Mesenteric fat pad (tissue), 1 donor: ENCODE measurements around the gene DUSP2. TPM values are rescaled to one million over a fixed set of nuclear protein-coding genes. Genes with fewer than 3 reads are reported as not detected.
"Not testable (repeated sequence)": the region's sequence is repeated elsewhere in the genome, so short reads cannot be mapped to it uniquely, and the experiment has no call there.

Source experiments
- DNase-seq: peaks from one replicate; pipeline ENCODE4 v3.0.0-alpha.2; 2020; ENCODE audit warnings: low spot score
- total RNA-seq: library from RNA; stranded (reverse); fragmentation: NEBNext Ultra II Directional; extraction: Animal tissue kit (Norgen Biotek cat#: 25700); gene quantifications from one replicate; pipeline ENCODE4 v1.2.1, GENCODE V29; 2021
- donor health status: DM: yes; HTN: yes; CAD: no.

The DUSP2 gene
- total RNA-seq, 1 donor from 2014 or later = 6.1 TPM

DNA sequence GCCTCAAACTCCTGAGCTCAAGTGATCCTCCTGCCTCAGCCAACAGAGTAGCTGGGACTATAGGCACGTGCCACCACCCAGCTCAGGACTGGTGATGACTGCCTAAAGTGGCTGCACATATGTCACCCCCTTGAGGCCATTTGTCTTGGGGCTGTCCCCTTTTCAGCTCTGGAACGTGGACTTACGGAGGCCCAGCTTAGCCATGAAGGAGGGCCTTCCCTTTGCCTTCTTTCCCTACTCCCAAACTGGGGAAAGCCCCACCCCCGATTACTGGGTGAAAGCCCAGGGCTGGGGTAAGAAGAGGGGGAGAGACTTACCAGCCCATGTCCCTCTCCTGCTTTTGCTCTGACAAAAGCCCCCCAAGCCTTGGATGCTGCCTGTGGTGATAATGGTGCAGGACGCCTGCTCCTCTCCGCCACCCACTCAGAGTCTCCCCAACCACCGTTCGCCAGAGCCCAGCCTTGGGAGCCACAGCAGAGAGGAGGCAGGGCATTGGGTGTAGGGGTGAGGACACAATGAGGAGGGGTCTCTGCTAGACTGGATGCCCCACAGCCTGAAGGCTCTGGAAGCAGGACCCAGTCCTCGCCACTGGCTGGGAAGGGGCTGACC lies 2.5 kb upstream of the DUSP2 start:
- DNase-seq = peak; percentile 81

DNA sequence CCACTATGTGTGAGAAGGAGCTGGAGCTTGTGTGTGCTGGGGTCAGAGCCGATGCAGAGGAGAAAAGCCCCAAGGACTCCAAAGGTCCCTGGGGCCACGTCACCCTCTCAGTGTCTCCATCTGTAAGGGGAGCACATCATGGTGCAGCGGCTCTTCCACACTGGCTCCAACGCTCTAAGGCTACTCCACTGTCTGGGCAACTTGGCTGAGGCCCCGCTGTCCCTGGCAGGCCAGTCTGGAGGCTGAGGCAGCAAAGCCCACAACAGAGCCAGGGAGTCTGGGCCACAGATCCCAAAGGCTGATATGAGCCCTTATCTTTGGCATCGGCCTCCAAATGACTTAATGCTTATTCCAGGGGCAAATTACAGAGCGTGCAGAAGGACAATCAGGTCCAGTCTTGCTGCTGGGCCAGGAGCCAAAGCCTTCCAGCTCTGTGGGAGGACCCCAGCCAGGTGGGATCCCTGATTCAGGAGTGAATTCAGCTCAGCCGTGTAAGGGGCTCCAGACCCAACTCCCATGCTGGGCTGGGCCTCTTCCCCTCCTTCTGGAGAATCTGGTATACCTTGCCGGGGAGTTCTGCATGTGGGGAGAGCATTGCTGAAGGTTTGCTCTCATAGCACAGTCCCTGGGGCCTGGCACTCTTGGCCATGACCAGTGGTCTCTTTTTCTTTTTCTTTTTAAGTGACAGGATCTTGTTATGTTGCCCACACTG lies 1.8 kb upstream of the DUSP2 start:
- DNase-seq = peak; percentile 74

DNA sequence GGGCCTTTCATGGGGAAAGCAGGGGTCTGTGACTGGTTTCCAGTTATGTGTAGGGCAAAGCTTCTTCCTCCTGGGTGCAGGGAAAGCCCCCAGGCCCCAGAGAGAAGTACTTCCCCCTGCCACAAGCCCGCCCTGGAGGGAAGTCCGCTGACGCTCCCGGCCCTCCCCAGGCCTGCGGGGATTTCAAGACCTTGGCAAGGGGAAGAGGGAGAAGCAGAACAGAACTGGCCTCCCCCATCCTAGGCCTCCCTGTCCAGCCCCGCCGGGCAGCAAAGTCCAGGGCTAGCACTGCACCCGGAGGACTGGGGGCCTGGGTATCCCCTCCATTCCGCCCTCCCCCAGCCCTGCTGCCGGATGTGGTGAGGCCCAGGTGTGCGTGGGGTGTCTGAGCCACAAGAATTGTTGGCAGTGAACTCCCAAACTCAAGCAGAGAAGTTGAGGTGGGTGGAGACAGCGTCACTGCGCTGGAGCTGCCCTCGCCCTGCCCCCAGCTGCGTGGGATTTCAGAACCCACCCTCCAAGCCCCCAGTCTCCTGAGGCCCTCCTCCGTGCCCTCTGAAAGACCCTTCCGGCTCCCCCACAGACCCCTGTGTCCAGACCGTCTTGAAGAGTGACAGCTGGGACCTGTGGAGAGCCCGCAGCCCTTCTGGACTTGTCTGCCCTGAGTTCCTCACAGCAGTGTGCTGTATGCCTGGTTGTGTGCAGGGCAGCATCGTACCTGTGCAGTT lies 1.1 kb upstream of the DUSP2 start:
- peak; percentile 90 for DNase-seq

DNA sequence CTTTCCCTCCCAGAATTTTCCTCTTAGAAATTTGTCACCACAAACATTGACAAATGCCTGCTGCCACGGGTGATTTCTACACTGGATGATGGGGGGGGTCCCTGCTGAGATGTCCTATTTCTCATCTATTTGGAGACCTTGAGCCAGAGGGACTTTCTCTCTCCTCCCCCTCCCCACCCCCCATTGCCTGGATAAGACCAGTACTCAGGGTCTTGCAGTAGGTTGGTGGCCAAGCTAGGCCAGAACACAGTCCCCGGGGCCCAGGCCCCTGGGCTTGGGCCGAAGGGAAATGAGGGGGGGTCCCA lies 560 bp upstream of the DUSP2 start:
- DNase-seq = no peak

DNA sequence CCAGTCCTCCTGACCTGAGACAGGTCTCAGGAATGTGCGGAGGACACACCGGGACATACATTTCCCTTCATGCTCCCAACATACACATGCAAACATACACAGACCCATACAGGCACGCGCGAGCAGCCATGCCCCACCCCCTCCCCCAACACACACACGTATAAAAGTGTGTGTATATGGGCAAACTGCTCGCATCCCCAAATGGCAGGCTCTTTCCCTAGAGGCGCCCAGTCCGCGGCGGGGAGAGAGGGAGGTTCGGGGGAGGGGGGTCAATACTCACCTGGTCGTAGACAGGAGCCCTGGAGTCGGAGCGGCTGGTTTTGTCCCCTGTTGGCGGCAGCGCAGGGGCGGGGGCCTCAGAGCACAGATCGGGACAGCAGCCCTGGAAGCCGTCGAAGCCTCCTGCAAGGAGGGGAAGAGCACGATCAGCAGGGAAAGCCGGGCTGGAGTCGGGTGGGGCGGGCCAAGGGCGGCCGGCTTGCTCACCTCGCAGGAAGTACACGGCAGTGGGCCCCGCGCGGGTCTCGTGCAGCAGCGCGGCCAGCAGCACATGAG lies 682 bp downstream of the DUSP2 start:
- DNase-seq = no peak

DNA sequence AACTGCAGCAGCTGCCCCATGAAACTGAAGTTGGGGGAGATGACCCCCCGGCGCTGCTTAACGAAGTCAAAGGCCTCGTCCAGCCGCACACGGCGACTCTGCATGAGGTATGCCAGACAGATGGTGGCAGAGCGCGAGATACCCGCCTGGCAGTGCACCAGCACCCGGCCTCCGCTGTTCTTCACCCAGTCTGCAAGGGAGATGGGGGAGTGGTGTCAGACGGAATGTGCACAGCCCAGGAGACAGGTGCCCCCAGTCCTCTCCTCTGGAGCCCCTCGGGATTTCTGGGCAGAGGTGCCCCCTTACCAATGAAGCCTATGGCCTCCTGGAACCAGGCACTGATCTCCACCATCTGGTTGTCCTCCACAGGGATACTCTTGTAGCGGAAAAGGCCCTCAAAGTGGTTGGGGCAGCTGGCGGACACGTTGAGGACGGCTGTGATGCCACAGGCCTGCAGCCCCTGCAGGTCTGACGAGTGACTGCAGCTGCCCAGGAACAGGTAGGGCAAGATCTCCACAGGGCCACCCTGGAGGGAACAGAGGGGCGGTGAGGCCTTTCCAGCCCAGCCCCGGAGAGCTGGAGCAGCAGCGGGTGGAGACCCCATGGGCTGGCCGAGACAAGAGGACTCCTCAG lies 1.3 kb downstream of the DUSP2 start:
- no peak for DNase-seq

DNA sequence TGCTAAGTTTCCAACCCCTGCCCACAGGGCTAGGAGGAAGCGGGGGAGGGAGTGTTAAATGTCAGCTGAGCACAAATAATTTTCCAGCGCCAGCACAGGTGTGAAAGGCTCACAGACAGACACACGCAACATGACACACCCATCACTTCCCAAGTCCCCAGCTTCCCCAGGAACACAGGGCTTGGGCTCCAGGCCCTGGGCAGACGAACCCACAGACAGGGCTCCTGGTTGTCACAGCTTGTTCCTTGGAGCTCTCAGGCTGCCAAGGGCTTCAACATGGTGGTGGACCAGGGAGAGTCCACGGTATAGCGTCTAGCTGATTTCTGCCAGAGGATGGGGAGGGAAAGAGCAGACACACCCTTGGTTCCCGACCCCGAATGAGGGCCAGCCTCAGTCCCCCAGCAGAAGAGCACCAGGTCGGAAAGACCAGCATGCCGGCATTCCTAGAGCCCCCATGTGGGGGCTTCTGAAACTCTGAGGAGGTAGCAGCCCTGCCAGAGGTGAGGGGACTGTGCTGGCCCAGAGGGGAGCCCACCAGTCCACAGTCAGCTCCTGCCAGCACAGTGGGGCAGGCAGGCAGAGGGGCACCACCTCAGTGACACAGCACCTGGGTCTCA lies 1.9 kb downstream of the DUSP2 start:
- DNase-seq = no peak

DNA sequence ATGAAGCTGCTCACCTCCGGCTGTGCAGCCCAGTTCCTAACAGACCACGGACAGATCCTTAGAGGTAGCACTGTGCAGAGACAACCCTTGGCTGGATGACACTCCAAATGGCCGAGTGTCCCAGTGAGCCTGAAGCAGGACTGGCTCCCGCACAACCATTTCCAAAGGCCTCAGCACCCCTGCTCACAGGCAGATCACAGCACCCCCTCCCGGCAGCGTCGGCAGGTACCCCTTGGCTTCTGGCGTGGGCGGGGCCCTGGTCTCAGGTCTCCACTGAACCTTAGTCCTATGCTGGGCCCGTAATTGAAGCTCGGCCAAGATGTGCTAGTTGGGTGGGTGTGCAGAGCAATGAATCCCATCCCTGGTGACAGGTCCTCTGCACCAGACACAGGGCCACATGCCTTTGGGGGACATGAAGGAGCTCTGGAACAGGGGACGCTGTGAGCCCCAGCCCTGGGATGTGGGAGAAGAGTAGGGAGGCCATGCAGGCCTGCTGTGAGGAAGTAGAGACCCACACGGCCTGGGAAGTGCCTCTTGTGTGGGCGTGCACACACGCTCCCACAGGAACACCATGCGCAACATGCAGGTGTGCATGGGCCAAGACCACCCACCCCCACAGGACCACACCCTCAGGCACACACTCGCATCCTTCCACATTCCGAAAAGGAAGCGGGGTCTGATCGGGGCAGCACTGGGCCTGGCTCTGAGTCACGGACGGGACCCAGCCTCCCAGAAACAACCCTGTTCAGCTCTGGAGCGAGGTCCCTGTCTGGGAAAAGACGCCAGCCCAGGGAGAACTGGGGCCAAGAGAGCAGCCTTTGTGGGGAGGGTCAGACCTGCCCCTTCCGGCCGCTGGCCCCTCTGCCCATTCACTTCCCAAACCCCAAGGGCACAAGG lies 2.8 kb downstream of the DUSP2 start:
- DNase-seq = no peak

DNA sequence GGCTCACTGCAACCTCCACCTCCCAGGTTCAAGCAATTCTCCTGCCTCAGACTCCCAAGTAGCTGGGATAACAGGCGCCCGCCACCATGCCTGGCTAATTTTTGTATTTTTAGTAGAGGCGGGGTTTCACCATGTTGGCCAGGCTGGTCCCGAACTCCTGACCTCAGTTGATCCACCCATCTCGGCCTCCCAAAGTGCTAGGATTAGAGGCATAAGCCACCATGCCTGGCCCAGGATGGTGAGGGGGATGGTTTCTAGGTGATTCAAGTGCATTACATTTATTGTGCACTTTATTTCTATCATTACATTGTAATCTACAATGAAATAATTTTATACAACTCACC lies 3.6 kb downstream of the DUSP2 start:
- not testable (repeated sequence) for DNase-seq

DNA sequence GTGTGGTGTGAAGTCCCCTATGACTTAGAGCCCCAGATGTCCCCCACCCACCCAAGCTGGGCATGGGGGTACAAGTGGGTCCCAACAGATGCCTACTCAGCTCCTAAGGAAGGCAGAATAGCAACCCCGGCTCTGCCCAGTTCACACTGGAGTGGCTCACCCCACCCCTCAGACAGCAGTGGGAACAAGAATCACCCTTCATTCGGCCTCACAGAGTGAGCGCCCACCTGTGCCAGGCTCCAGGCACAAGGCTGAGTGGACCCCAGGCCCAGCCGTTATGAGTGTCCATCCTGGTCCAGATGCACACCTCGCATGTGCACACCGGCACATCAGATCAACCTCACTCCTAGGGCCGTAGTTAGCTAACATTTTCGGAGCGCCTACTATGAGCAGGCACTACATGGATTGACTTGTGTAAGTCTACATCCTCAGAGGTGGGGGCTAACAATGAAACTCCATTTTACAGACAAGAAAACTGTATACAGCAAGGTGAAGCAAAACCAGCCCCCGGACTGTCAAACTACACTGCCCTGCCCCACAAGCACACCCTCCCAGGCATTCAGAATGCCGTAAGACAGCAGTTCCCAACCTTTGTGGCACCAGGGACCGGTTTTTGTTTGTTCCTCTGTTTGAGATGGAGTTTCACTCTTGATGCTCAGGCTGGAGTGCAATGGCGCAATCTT lies 4.2 kb downstream of the DUSP2 start:
- no peak for DNase-seq

DNA sequence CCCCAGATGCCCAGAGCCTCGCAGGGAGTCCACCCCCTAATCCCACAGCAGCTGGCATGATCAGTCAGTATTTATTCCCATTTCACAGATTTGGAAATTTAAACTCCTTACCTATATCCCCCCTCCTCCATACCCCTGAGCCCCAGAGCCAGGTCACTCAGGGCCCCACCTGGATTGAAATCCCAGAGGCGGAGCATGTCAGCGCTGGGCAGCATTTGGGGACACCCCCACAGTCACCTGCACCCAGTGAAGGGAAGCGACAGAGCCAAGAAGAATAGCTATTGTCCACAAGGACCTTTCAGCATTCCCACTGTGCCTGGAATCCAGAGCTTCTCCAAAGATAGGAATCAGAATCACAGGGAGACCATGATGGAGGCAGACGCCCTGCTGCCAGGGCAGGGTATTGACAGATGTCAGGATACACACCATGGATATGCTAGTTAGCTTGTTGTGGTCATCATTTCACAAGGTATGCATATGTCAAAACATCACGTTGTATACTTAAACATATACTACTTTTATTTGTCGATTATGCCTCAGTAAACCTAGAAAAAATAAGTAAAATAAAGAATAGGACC lies 6.0 kb downstream of the DUSP2 start:
- no peak for DNase-seq

DNA sequence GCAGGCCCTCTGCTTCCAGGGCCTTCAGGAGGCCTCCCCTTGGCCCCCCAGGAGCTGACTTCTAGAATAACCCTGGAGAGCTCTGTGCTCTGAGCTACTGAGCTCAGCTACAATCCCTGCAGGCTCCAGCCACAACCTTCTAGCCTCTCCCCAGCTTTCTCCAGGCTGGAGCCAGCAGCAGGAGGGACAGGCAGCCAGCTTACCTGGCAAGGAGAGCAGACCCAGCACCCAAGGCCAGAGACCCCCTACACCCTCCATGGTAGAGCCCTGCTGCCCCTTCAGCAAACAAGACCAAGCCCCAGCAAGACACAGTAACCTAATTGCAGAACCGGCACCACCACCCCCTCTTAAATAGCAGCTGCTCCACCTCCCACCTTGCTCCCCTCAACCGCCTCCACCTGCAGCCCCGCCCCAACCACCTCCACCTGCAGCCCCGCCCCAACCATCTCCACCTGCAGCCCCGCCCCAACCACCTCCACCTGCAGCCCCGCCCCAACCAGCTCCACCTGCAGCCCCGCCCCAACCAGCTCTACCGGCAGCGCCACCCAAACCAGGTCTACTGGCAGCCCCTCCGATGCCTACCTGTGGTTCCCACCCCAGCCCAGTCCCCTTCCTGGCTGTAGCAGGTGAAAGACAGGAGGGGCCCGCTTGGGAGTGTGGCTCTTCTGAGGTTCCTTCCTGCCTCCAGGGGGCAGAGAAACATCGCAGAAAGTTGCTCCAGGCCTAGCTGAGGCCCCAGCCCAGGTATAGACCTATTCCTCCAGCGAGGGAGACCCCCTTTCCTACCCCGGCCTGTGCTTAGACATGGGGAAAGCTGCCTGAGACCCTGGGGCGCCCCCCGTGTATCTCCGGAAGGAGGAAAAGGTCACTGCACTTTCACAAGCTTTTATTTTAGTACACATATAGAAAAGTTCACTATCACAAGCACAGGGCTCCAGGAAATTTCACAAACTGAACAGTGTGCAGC lies 6.8 kb downstream of the DUSP2 start, which contains the start of gene ASTL:
Gene ASTL, minus strand, starts transcription at position 324 of the 967 bp plus-strand sequence. Its CDS starts 66 bp downstream, at position 258.
- DNase-seq = no peak

DNA sequence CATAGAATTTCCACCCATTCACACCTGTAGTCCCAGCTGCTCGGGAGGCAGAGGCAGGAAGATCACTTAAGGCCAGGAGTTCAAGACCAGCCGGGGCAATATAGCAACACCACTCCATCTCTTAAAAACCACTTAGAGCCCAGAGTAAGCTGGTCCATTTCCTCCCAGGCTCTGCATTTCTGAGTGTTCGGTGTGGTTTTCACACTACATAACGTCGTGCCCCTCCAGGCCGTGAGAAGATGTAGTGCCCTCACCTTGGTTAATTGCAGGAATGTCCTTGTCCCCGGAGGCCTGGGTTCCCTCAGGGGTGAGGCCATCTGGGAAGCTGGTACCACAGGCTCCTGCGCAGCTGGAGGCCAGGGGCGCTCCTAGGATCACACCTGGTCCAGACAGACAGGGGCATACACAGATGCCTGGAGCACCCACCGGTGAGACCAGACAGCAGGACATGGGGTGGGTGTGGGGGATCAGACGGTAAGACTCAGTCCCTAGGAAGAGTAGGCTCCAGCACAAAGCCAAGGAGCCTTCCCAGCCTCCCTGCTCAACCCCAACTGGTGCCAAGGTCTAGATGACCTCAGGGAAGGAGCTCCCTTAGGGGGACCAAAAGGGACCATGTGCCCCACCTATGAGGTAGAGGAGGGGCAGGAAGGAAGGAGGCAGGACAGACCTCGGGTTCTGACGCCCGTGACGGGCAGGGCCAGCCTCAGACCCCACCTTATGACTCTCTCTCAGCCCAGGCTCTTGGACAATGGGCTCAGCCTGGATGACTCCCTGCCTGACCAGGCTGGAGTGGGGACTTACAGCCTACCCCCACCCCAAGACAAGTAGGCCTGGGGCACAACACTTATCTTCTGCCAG lies 7.7 kb downstream of the DUSP2 start:
- no peak for DNase-seq

DNA sequence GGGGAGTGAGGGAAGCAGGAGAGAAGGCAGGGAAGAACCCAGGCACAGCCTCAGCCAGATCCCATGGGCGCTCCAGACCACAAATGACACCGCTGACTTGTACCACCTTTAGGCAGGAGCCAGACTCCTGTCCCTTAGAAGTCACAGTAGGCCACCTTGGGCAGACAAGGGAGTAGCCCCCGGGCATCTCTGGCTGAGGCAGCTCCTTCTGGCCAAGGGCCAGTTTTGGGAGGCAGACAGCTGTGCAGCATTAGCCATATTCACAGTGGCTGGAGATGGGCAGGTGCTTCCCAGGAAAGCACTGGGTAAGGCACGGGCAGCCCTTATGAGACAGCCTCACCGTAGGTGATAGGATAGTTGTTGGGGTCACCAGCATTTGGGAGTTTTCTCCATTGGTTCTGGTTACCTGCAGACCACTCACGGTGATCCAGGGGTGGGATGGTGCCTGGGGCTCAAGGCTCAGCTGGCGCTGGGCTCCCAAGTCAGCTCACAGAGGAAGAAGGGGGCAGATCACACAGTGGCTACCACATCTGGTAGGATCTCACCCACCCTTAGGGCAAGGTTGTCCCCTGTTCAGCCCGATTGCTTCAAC lies 9.0 kb downstream of the DUSP2 start:
- no peak for DNase-seq

DNA sequence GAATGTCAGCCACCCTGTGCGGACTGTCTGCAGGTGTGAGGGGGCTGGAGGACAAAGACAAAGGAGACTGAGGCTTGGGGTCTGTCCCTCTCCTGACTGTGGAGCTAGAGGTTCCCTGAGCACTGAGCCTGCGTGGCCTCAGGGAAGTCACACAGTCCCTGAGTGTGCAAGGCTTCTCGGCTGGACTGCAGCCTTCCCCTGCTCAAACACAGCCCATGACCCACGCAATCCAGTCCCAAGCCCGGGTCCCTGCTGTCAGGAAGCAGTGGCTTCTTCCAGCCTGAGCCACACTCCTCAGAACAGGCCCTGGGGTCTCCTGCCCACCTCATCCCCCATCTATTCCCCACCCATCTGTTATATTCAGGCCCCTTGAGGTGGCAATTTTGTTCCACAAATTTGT lies 9.6 kb downstream of the DUSP2 start:
- no peak for DNase-seq

DNA sequence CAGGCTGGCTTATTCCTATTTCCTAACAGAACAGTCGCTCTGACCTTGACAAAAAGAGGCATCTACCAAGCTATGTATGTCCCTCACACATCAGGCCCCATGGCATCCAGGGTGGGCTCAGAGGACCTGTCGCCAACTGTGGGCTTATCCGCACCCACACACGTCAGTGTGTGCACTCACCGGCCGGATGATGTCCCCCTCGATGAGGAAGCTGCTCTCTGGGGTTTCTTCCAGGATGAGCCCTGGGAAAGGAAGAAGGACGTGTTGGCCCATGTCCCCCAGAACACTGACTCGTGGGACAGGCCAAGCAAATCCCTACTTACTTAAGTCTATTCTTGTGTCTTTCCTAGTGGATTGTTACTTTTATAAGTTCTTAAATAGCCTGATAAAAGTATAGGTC lies 10.1 kb downstream of the DUSP2 start:
- no peak for DNase-seq

DNA sequence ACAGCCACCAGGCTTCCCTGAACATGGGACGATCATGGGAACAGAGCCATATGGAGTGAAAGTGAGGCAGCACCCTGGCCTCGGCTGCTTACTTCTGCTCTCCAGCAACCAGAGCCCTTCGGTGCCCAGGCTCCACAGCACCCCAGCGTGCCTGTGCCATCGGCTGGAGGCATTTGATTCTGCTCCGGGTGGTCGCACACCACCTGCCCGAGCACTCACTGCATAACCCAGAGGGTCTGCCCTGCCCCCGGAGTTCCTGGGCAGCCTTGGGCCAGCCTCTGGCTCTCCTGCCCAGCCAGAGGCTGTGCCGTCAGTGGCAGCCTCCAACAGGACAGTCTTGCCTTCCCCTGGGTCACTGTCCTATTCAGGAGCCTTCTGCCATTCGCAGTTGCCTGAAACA lies 10.8 kb downstream of the DUSP2 start:
- no peak for DNase-seq
